ENCODE data around the gene LHPP.

DNA sequence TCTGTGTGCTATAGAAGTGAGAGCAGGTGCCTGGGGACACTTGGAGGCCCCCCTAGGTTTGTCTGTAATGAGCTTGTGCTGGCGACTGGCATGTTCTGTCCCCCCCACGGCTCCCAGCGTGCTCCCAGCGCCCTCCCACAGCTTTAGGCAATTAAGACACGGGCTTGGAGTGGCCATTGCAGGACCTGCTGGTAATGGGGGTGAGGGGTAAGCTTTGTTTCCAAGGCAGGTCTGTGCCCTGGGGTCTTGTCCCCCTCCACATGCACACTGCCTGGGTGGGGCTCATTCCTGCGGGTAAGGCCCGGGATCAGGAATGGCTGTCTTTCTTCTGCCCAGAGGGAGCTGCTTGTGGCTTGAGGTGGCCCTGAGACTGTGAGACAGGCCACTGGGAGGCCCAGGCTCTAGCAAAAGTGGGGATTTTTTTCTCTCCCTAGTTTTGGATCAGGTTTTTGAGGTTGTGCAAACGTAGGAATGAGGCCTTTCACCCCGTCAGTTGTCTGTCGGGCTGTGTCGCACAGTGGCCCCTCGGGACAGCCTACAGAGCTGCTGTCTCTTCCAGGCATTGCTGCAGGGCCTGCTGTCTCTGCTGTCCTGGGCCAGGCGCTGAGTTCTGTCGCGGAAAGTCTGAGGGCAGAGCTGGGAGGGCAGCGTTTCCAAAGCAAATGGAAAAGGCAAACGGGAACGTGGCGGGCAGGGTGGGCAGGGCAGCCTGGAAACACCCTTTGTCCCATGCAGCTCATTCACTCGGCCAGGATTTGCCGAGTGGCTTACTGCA, 107.4 kb downstream of the LHPP start:
- TF ChIP-seq POLR2AphosphoS5 (IDR thresholded peaks at IDR 0.05; ENCODE audit: low read depth, low read length) = no peak
- TF ChIP-seq TAF1 (IDR thresholded peaks at IDR 0.05; ENCODE audit: low read depth, low read length) = no peak
- no peak for TF ChIP-seq POLR2A (IDR thresholded peaks at IDR 0.05; ENCODE audit: low read depth, low read length)
- no peak for TF ChIP-seq SPI1 (IDR thresholded peaks at IDR 0.05; ENCODE audit: low read depth, low read length)
